Fibroblast of lung (primary cell): Measurements from ENCODE around the gene MYO19. TPM values are rescaled to one million over a fixed set of nuclear protein-coding genes. Genes with fewer than 3 reads are reported as not detected.

Source experiments
- DNase-seq, 2 donors: peaks; one replicate each; pipeline versions ENCODE4 v3.0.0 to v3.0.0-alpha.2; 2010; ENCODE audit warnings: low read depth in 2 of 2
- H2AFZ ChIP-seq: 2 replicates; pipeline ENCODE4 v1.5.1; 2012; ENCODE audit warnings: low read length, control low read depth, inconsistent platforms
- H3K27ac ChIP-seq: 2 replicates; pipeline ENCODE4 v1.5.1; 2011; ENCODE audit warnings: low read length, control low read depth; ENCODE audit not compliant: insufficient read depth
- H3K27me3 ChIP-seq: 2 replicates; pipeline ENCODE4 v1.5.1; 2011; ENCODE audit warnings: mild to moderate bottlenecking, low read length; ENCODE audit not compliant: control insufficient read depth, insufficient read depth
- H3K36me3 ChIP-seq: 2 replicates; pipeline ENCODE4 v1.5.1; 2011; ENCODE audit warnings: low read length; ENCODE audit not compliant: control insufficient read depth, insufficient read depth
- H3K4me1 ChIP-seq: 2 replicates; pipeline ENCODE4 v1.5.1; 2011; ENCODE audit warnings: low read length; ENCODE audit not compliant: control insufficient read depth, insufficient read depth; ENCODE audit errors: extremely low read depth
- H3K4me2 ChIP-seq: 2 replicates; pipeline ENCODE4 v1.5.1; 2011; ENCODE audit warnings: low read length, control low read depth; ENCODE audit not compliant: insufficient read depth; ENCODE audit errors: extremely low read depth
- H3K4me3 ChIP-seq, 4 experiments: fragments of 200-600 bp in 1 of 4; sonication (generic) in 1 of 4; replicated peaks in 1 of 4; 2 replicates each; pipeline ENCODE4 v1.5.1; 2011 to 2016; ENCODE audit warnings: low read length in 4 of 4, low read depth in 3 of 4, mild to moderate bottlenecking in 3 of 4, control low read depth in 2 of 4, inconsistent platforms in 1 of 4, mixed read lengths in 1 of 4; ENCODE audit not compliant: insufficient read depth in 1 of 4; ENCODE audit errors: control extremely low read depth in 1 of 4
- H3K79me2 ChIP-seq: 2 replicates; pipeline ENCODE4 v1.5.1; 2012; ENCODE audit warnings: mild to moderate bottlenecking, low read length, inconsistent platforms; ENCODE audit not compliant: control insufficient read depth, insufficient read depth
- H3K9ac ChIP-seq: 2 replicates; pipeline ENCODE4 v1.5.1; 2011; ENCODE audit warnings: mild to moderate bottlenecking, low read length, control low read depth; ENCODE audit not compliant: insufficient read depth
- H3K9me3 ChIP-seq: 2 replicates; pipeline ENCODE4 v1.5.1; 2012; ENCODE audit warnings: low read depth, low read length; ENCODE audit not compliant: control insufficient read depth, insufficient read depth
- H4K20me1 ChIP-seq: 2 replicates; pipeline ENCODE4 v1.5.1; 2011; ENCODE audit warnings: low read length; ENCODE audit not compliant: control insufficient read depth, insufficient read depth; ENCODE audit errors: extremely low read depth
- CTCF ChIP-seq, 2 donors: IDR thresholded peaks in 1 of 2; conservative IDR thresholded peaks in 1 of 2; 1 replicate in 1 of 2; 2 replicates in 1 of 2; pipeline ENCODE4 v1.5.1; 2011 to 2012; ENCODE audit warnings: low read length in 2 of 2, control low read depth in 1 of 2, inconsistent platforms in 1 of 2, low read depth in 1 of 2, mild to moderate bottlenecking in 1 of 2
- EZH2 ChIP-seq: IDR thresholded peaks from 2 replicates; pipeline ENCODE4 v1.5.1; 2012; ENCODE audit warnings: low read length, control low read depth, mild to moderate bottlenecking; ENCODE audit errors: missing control alignments
- polyA plus RNA-seq, 2 donors: library from polyadenylated mRNA; depleted of rRNA in 1 of 2; stranded (reverse) in 1 of 2; unstranded in 1 of 2; fragments of >200 nt; gene quantifications; 2 replicates each; pipeline ENCODE4 v1.2.1, GENCODE V29; 2011 to 2012; ENCODE audit warnings: missing spikeins in 1 of 2
- total RNA-seq: library from RNA; depleted of rRNA; stranded (reverse); fragments of >200 nt; gene quantifications from 2 replicates; pipeline ENCODE4 v1.2.1, GENCODE V29; 2014

MYO19 gene
- total and polyA plus RNA-seq, 2 donors (not counting 1 experiment from before 2014, with no cell fraction given): 18.7 to 31.5 TPM

- peaks cover 16% of the 10 kb centered on the region for H3K36me3 ChIP-seq
- no peaks in the 10 kb centered on the region for H3K4me1 ChIP-seq
- no peaks in the 10 kb centered on the region for H3K79me2 ChIP-seq
- H2AFZ ChIP-seq: no peak overlapping the region
- no peak overlapping the region for H3K9ac ChIP-seq
- no peak overlapping the region for H3K27ac ChIP-seq
- no peak overlapping the region for H3K4me2 ChIP-seq
- H4K20me1 ChIP-seq: no peaks in the 10 kb centered on the region
- no peak for TF ChIP-seq CTCF (conservative IDR thresholded peaks at IDR 0.05 in 1 of 2, IDR thresholded peaks at IDR 0.05 in 1 of 2; ENCODE audit: low read depth in 1 of 2, low read length in 2 of 2)
- no peak for TF ChIP-seq EZH2
- H3K27me3 ChIP-seq: no peaks in the 10 kb centered on the region
- H3K4me3 ChIP-seq: no peak overlapping the region
- DNase-seq: no peak
- H3K9me3 ChIP-seq: no peaks in the 10 kb centered on the region
Measured at GRCh38 chr17:36507266-36507665, 27.4 kb downstream of the MYO19 start.

GRCh38 chr17:36506831-36507230 is 27.8 kb downstream of the MYO19 start:
- no peaks in the 10 kb centered on the region for H3K4me1 ChIP-seq
- peaks cover 16% of the 10 kb centered on the region for H3K36me3 ChIP-seq
- H3K4me3 ChIP-seq: no peak overlapping the region

GRCh38 chr17:36506249-36506826 is 28.3 kb downstream of the MYO19 start:
- no peaks in the 10 kb centered on the region for H4K20me1 ChIP-seq
- no peaks in the 10 kb centered on the region for H3K9me3 ChIP-seq
- TF ChIP-seq CTCF (conservative IDR thresholded peaks at IDR 0.05 in 1 of 2, IDR thresholded peaks at IDR 0.05 in 1 of 2; ENCODE audit: low read depth in 1 of 2, low read length in 2 of 2) (no peak), EZH2 (no peak)
- no peak overlapping the region for H3K4me3 ChIP-seq
- H3K4me2 ChIP-seq: no peak overlapping the region
- H3K36me3 ChIP-seq: peaks cover 16% of the 10 kb centered on the region
- no peak for DNase-seq
- no peak overlapping the region for H3K9ac ChIP-seq
- H2AFZ ChIP-seq: no peak overlapping the region
- H3K4me1 ChIP-seq: no peaks in the 10 kb centered on the region
- H3K27me3 ChIP-seq: no peaks in the 10 kb centered on the region
- H3K79me2 ChIP-seq: no peaks in the 10 kb centered on the region
- H3K27ac ChIP-seq: no peak overlapping the region

More at GRCh38 chr17:36506831-36507230, 27.8 kb downstream of the MYO19 start:
- DNase-seq: no peak
- H3K79me2 ChIP-seq: no peaks in the 10 kb centered on the region
- H3K9me3 ChIP-seq: no peaks in the 10 kb centered on the region
- no peak overlapping the region for H3K9ac ChIP-seq
- H2AFZ ChIP-seq: no peak overlapping the region
- H4K20me1 ChIP-seq: no peaks in the 10 kb centered on the region
- H3K27ac ChIP-seq: no peak overlapping the region
- no peaks in the 10 kb centered on the region for H3K27me3 ChIP-seq
- TF ChIP-seq CTCF (conservative IDR thresholded peaks at IDR 0.05 in 1 of 2, IDR thresholded peaks at IDR 0.05 in 1 of 2; ENCODE audit: low read depth in 1 of 2, low read length in 2 of 2) (no peak), EZH2 (no peak)
- no peak overlapping the region for H3K4me2 ChIP-seq
